ENCODE results near the gene LSM4. TPM values are rescaled to one million over a fixed set of nuclear protein-coding genes. Genes with fewer than 3 reads are reported as not detected.

The LSM4 gene
- total and polyA plus RNA-seq, 2 of the 4 experiments (the other 2 are of a cell fraction) = 44.8 to 118 TPM

DNA sequence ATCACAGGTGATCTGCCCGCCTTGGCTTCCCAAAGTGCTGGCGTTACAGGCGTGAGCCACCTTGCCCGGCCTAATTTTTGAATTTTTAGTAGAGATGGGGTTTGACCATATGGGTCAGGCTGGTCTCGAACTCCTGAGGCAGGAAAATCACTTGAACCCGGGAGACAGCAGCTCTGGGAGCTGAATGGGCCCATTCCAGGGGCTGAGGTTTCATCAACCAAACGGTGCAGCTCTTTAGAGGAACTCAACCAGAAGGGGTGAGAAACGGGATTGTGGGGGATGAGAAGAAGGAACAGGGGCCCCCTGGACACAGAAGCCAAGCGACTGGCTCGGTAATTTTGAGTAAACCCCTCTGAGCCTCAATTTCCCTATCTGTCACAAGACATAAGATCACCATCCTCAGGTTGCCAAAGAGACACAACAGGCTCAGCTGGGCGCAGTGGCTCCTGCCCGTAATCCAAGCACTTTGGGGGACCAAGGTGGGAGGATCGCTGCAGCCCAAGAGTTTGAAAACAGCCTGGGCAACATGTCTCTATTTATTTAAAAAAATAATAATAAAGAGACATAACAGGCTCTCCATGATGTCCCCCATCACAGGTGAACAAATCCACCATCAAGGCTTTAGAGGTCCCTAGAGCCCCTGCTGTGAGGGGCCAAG lies 49.2 kb downstream of the LSM4 start:
- peaks cover 11% of the 10 kb centered on the region for H3K36me3 ChIP-seq (ENCODE audit: control insufficient read depth, insufficient read depth, low read length)
- no TSS peak for BruUV-seq (replicated peaks)
- no peak overlapping the region for H4K91ac ChIP-seq (ENCODE audit: insufficient read depth, low read depth, low read length)
- H3K9me1 ChIP-seq (ENCODE audit: insufficient read depth, low read length) = peaks cover 4% of the 10 kb centered on the region
- H2BK15ac ChIP-seq (ENCODE audit: low read depth, low read length) = no peak overlapping the region
- peaks cover 18% of the 10 kb centered on the region for H3K4me1 ChIP-seq (ENCODE audit: control insufficient read depth, insufficient read depth, low read length)
- DNase-seq = no peak
- dilution Hi-C loops (cut with HindIII; ENCODE audit: low sequenced_read_pairs, unreplicated experiment) = no loop called here
- no peak overlapping the region for H2BK5ac ChIP-seq (ENCODE audit: low read depth, low read length, poor library complexity, severe bottlenecking)
- WGBS, 2 experiments (ENCODE audit: extremely low coverage in 2 of 2, insufficient read length in 1 of 2) = 98% methylated on average over 7 of the region's 13 CpGs; no CpG with 5 or more reads in 1 of the 2 experiments
- H2BK120ac ChIP-seq (ENCODE audit: low read depth, low read length) = no peak overlapping the region
- H2AK9ac ChIP-seq (replicated peaks; ENCODE audit: low read depth, low read length, poor library complexity) = no peak overlapping the region
- no peaks in the 10 kb centered on the region for H3K27me3 ChIP-seq (ENCODE audit: control insufficient read depth, insufficient read depth, low read length)
- no peak overlapping the region for H3K27ac ChIP-seq (ENCODE audit: insufficient read depth, low read length)
- no peak overlapping the region for H3K23ac ChIP-seq (ENCODE audit: low read depth, low read length)
- no peak overlapping the region for H3K4ac ChIP-seq (ENCODE audit: low read depth, low read length)
- H4K5ac ChIP-seq (ENCODE audit: low read depth, low read length) = no peak overlapping the region
- H4K8ac ChIP-seq (ENCODE audit: low read depth in 2 of 2, low read length in 2 of 2) = no peak overlapping the region; a peak in 1 of 4 replicates
- H3K4me2 ChIP-seq (ENCODE audit: low read depth, low read length) = no peak overlapping the region
- no peak for ATAC-seq (ENCODE audit: low read depth)
- H3K18ac ChIP-seq (ENCODE audit: low read depth, low read length) = no peak overlapping the region
- in situ Hi-C loops (cut with MboI; ENCODE audit: low sequenced_read_pairs) = loop anchor here (10.0 kb wide), 1 partner anchor 131 kb away; no protein-coding TSS in a partner anchor
- H2AFZ ChIP-seq (replicated peaks; ENCODE audit: low read length, poor library complexity) = no peak overlapping the region
- no peak overlapping the region for H2BK20ac ChIP-seq (ENCODE audit: low read depth, low read length)
- intact Hi-C loops (cut with micrococcal nuclease) = no loop called here
- no peak overlapping the region for H3K56ac ChIP-seq (ENCODE audit: extremely low read depth, insufficient read depth, low read length)
- peaks cover 49% of the 10 kb centered on the region for H4K20me1 ChIP-seq (ENCODE audit: insufficient read depth, low read length)
- H3K79me1 ChIP-seq (ENCODE audit: low read depth in 1 of 2, low read length in 2 of 2) = peaks cover 13 to 54% of the 10 kb centered on the region in 2 experiments
- ChIA-PET CTCF (no interaction called here), POLR2A (ENCODE audit: unreplicated experiment) (no interaction called here)
- TF ChIP-seq, protein P1, sequence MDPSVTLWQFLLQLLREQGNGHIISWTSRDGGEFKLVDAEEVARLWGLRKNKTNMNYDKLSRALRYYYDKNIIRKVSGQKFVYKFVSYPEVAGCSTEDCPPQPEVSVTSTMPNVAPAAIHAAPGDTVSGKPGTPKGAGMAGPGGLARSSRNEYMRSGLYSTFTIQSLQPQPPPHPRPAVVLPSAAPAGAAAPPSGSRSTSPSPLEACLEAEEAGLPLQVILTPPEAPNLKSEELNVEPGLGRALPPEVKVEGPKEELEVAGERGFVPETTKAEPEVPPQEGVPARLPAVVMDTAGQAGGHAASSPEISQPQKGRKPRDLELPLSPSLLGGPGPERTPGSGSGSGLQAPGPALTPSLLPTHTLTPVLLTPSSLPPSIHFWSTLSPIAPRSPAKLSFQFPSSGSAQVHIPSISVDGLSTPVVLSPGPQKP (IDR thresholded peaks at IDR 0.05; ENCODE audit: borderline replicate concordance, low read depth, low read length) = no peak
- TF ChIP-seq FOS (IDR thresholded peaks at IDR 0.05; ENCODE audit: low read depth, low read length) = no peak
- TF ChIP-seq RAD21 (IDR thresholded peaks at IDR 0.05; ENCODE audit: low read length) = no peak
- no peak for TF ChIP-seq RFX5 (IDR thresholded peaks at IDR 0.05; ENCODE audit: low read depth, low read length)
- TF ChIP-seq SMC3 (IDR thresholded peaks at IDR 0.05; ENCODE audit: low read depth, low read length) = no peak
- TF ChIP-seq NFE2L2 (IDR thresholded peaks at IDR 0.05; ENCODE audit: low read depth, low read length) = no peak
- H3K14ac ChIP-seq (replicated peaks; ENCODE audit: low read depth, low read length) = no peak overlapping the region
- no peak overlapping the region for H3K9ac ChIP-seq (ENCODE audit: low read depth, low read length)
- peak overlapping the region; percentile 75 for H2AK5ac ChIP-seq (ENCODE audit: low read depth, low read length)
- no peaks in the 10 kb centered on the region for H3K9me3 ChIP-seq (ENCODE audit: control insufficient read depth, insufficient read depth, low read length)
- no peak overlapping the region for H3K4me3 ChIP-seq (ENCODE audit: insufficient read depth, low read depth, low read length)

Measured in IMR-90 (cell line).